RPMI8226 (cell line): Measurements from ENCODE around the gene LCN2.

Source experiments
- DNase-seq: peaks from one replicate; pipeline ENCODE4 v3.0.0-alpha.2; 2015

LCN2 gene

GRCh38 chr9:128151309-128152132 lies 2.3 kb downstream of the LCN2 start:
- DNase-seq = no peak

GRCh38 chr9:128152133-128153059 lies 3.1 kb downstream of the LCN2 start:
- DNase-seq = no peak

- DNase-seq = no peak
Measured at GRCh38 chr9:128153060-128153946, 4.0 kb downstream of the LCN2 start.

GRCh38 chr9:128153947-128154695 lies 4.9 kb downstream of the LCN2 start:
- no peak for DNase-seq

- no peak for DNase-seq
Measured at GRCh38 chr9:128155736-128156500, 6.7 kb downstream of the LCN2 start.

GRCh38 chr9:128159522-128159783 lies 10.2 kb downstream of the LCN2 start:
- peak; percentile 52 for DNase-seq

- DNase-seq = peak; percentile 97
Measured at GRCh38 chr9:128159784-128160602, 10.7 kb downstream of the LCN2 start, which contains the start of gene BBLN. Gene BBLN, plus strand, starts transcription at chr9:128160265. Its CDS starts 143 bp downstream, at chr9:128160408.

GRCh38 chr9:128160603-128160987 lies 11.3 kb downstream of the LCN2 start:
- peak; percentile 74 for DNase-seq

GRCh38 chr9:128161215-128161902 lies 12.1 kb downstream of the LCN2 start:
- no peak for DNase-seq

GRCh38 chr9:128162215-128163026 lies 13.2 kb downstream of the LCN2 start:
- no peak for DNase-seq

- DNase-seq = no peak
Measured at GRCh38 chr9:128163027-128163515, 13.8 kb downstream of the LCN2 start.

- no peak for DNase-seq
Measured at GRCh38 chr9:128163523-128164306, 14.5 kb downstream of the LCN2 start.

GRCh38 chr9:128164307-128164885 lies 15.1 kb downstream of the LCN2 start:
- DNase-seq = no peak

- no peak for DNase-seq
Measured at GRCh38 chr9:128166169-128166568, 16.9 kb downstream of the LCN2 start.

GRCh38 chr9:128167209-128167608 lies 18.0 kb downstream of the LCN2 start:
- DNase-seq = no peak

GRCh38 chr9:128168731-128169308 lies 19.6 kb downstream of the LCN2 start:
- no peak for DNase-seq

GRCh38 chr9:128169492-128169891 lies 20.2 kb downstream of the LCN2 start:
- DNase-seq = no peak
